ENCODE measurements around the gene MUCL3. TPM values are rescaled to one million over a fixed set of nuclear protein-coding genes. Genes with fewer than 3 reads are reported as not detected.

The MUCL3 gene
- total and polyA plus RNA-seq, 2 donors (not counting 1 experiment from before 2014, with no cell fraction given), result not detected

GRCh38 chr6:30938730-30939129 lies 2.0 kb upstream of the MUCL3 start:
- H3K9me3 ChIP-seq (ENCODE audit: control insufficient read depth, insufficient read depth, low read depth, low read length), result no peaks in the 10 kb centered on the region
- H2AFZ ChIP-seq (ENCODE audit: low read length), result no peak overlapping the region
- H3K9ac ChIP-seq (ENCODE audit: insufficient read depth, low read length), result no peak overlapping the region
- H3K4me2 ChIP-seq (ENCODE audit: extremely low read depth, insufficient read depth, low read length), result no peak overlapping the region
- H3K27me3 ChIP-seq (ENCODE audit: control insufficient read depth, insufficient read depth, low read length), result peaks cover 14% of the 10 kb centered on the region
- no peak for DNase-seq (ENCODE audit: low read depth in 2 of 2)
- peaks cover 4% of the 10 kb centered on the region for H3K4me1 ChIP-seq (ENCODE audit: control insufficient read depth, extremely low read depth, insufficient read depth, low read length)
- H3K4me3 ChIP-seq (replicated peaks in 1 of 4; ENCODE audit: control extremely low read depth in 1 of 4, insufficient read depth in 1 of 4, low read depth in 3 of 4, low read length in 4 of 4), result no peak overlapping the region
- no peaks in the 10 kb centered on the region for H3K36me3 ChIP-seq (ENCODE audit: control insufficient read depth, insufficient read depth, low read length)
- no peaks in the 10 kb centered on the region for H4K20me1 ChIP-seq (ENCODE audit: control insufficient read depth, extremely low read depth, insufficient read depth, low read length)
- H3K27ac ChIP-seq (ENCODE audit: insufficient read depth, low read length), result no peak overlapping the region
- no peaks in the 10 kb centered on the region for H3K79me2 ChIP-seq (ENCODE audit: control insufficient read depth, insufficient read depth, low read length)
- TF ChIP-seq CTCF (conservative IDR thresholded peaks at IDR 0.05 in 1 of 2, IDR thresholded peaks at IDR 0.05 in 1 of 2; ENCODE audit: low read depth in 1 of 2, low read length in 2 of 2) (no peak), EZH2 (IDR thresholded peaks at IDR 0.05; ENCODE audit: low read length, missing control alignments) (peak; percentile 30)

GRCh38 chr6:30939473-30939872 lies 1.3 kb upstream of the MUCL3 start:
- Histone ChIP-seq H2AFZ (ENCODE audit: low read length) (no peak overlapping the region), H3K36me3 (ENCODE audit: control insufficient read depth, insufficient read depth, low read length) (no peaks in the 10 kb centered on the region), H3K9me3 (ENCODE audit: control insufficient read depth, insufficient read depth, low read depth, low read length) (no peaks in the 10 kb centered on the region), H3K27me3 (ENCODE audit: control insufficient read depth, insufficient read depth, low read length) (peaks cover 14% of the 10 kb centered on the region), H3K4me3 (replicated peaks in 1 of 4; ENCODE audit: control extremely low read depth in 1 of 4, insufficient read depth in 1 of 4, low read depth in 3 of 4, low read length in 4 of 4) (no peak overlapping the region), H3K4me2 (ENCODE audit: extremely low read depth, insufficient read depth, low read length) (no peak overlapping the region), H4K20me1 (ENCODE audit: control insufficient read depth, extremely low read depth, insufficient read depth, low read length) (no peaks in the 10 kb centered on the region), H3K4me1 (ENCODE audit: control insufficient read depth, extremely low read depth, insufficient read depth, low read length) (peaks cover 4% of the 10 kb centered on the region), H3K9ac (ENCODE audit: insufficient read depth, low read length) (no peak overlapping the region), H3K79me2 (ENCODE audit: control insufficient read depth, insufficient read depth, low read length) (no peaks in the 10 kb centered on the region), H3K27ac (ENCODE audit: insufficient read depth, low read length) (no peak overlapping the region)
- TF ChIP-seq EZH2 (IDR thresholded peaks at IDR 0.05; ENCODE audit: low read length, missing control alignments), result no peak
- no peak for TF ChIP-seq CTCF (conservative IDR thresholded peaks at IDR 0.05 in 1 of 2, IDR thresholded peaks at IDR 0.05 in 1 of 2; ENCODE audit: low read depth in 1 of 2, low read length in 2 of 2)
- peak in 1 of 2 donors; percentile 48 for DNase-seq (ENCODE audit: low read depth in 2 of 2)

- peak overlapping the region; percentile 85 for H2AFZ ChIP-seq (ENCODE audit: low read length)
- H3K9me3 ChIP-seq (ENCODE audit: control insufficient read depth, insufficient read depth, low read depth, low read length), result no peaks in the 10 kb centered on the region
- no peaks in the 10 kb centered on the region for H3K79me2 ChIP-seq (ENCODE audit: control insufficient read depth, insufficient read depth, low read length)
- DNase-seq (ENCODE audit: low read depth in 2 of 2), result peak; percentile 70 to 78
- H3K4me2 ChIP-seq (ENCODE audit: extremely low read depth, insufficient read depth, low read length), result peak overlapping the region; percentile 46
- H3K36me3 ChIP-seq (ENCODE audit: control insufficient read depth, insufficient read depth, low read length), result no peaks in the 10 kb centered on the region
- peaks cover 20% of the 10 kb centered on the region for H3K27me3 ChIP-seq (ENCODE audit: control insufficient read depth, insufficient read depth, low read length)
- no peak overlapping the region for H3K27ac ChIP-seq (ENCODE audit: insufficient read depth, low read length)
- H4K20me1 ChIP-seq (ENCODE audit: control insufficient read depth, extremely low read depth, insufficient read depth, low read length), result no peaks in the 10 kb centered on the region
- no peak overlapping the region for H3K9ac ChIP-seq (ENCODE audit: insufficient read depth, low read length)
- peaks cover 4% of the 10 kb centered on the region for H3K4me1 ChIP-seq (ENCODE audit: control insufficient read depth, extremely low read depth, insufficient read depth, low read length)
- no peak for TF ChIP-seq EZH2 (IDR thresholded peaks at IDR 0.05; ENCODE audit: low read length, missing control alignments)
- peak; percentile 55 to 61 for TF ChIP-seq CTCF (conservative IDR thresholded peaks at IDR 0.05 in 1 of 2, IDR thresholded peaks at IDR 0.05 in 1 of 2; ENCODE audit: low read depth in 1 of 2, low read length in 2 of 2)
- no peak overlapping the region for H3K4me3 ChIP-seq (replicated peaks in 1 of 4; ENCODE audit: control extremely low read depth in 1 of 4, insufficient read depth in 1 of 4, low read depth in 3 of 4, low read length in 4 of 4)
Measured at GRCh38 chr6:30942338-30943060, 1.7 kb downstream of the MUCL3 start.
